HG02623 (cell line): ENCODE results near the gene DPY30.

Experiments used
- ATAC-seq: cut with Tn5 transposase; IDR thresholded peaks from one replicate; pipeline ENCODE4 v1.9.1; 2021; ENCODE audit warnings: moderate library complexity; ENCODE audit not compliant: unreplicated experiment

Gene DPY30

DNA sequence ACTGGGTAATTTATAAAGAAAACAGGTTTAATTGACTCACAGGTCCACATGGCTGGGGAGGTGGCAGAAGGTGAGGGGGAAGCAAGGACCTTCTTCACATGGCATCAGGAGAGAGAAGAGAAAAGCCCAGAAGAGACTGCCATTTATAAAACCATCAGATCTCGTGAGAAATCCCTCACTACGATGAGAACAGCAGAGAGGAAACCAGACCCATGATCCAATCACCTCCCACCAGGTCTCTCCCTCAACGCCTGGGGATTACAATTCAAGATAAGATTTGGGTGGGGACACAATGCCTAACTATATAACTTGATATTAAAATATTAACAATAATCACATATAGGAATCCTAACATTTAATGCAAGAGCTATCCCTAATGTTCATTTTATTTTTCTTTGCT is 60.6 kb downstream of the DPY30 start:
- ATAC-seq = no peak

DNA sequence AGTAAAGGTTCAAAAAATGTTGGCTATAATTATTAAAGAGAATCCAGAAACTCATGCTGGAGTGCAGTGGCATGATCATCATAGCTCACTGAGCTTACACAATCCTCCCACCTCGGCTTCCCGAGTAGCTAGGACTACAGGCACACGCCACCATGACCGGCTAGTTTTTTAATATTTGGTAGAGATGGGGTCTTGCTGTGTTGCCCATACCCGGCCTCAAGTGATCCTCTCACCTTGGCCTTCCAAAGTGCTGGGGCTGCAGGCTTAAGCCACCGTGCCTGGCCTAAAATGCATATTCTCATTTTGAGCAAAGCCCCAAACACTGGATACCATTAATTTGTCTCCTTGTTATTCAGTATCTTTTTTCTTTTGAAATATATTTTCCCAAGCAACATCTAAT is 61.2 kb downstream of the DPY30 start:
- ATAC-seq = no peak
